ENCODE results near the gene THOC7. TPM values are rescaled to one million over a fixed set of nuclear protein-coding genes. Genes with fewer than 3 reads are reported as not detected.
A peak's percentile ranks its signal among the peaks of the same experiment; 100 is the strongest.

Gene THOC7
- 67.4 TPM for polyA plus RNA-seq

DNA sequence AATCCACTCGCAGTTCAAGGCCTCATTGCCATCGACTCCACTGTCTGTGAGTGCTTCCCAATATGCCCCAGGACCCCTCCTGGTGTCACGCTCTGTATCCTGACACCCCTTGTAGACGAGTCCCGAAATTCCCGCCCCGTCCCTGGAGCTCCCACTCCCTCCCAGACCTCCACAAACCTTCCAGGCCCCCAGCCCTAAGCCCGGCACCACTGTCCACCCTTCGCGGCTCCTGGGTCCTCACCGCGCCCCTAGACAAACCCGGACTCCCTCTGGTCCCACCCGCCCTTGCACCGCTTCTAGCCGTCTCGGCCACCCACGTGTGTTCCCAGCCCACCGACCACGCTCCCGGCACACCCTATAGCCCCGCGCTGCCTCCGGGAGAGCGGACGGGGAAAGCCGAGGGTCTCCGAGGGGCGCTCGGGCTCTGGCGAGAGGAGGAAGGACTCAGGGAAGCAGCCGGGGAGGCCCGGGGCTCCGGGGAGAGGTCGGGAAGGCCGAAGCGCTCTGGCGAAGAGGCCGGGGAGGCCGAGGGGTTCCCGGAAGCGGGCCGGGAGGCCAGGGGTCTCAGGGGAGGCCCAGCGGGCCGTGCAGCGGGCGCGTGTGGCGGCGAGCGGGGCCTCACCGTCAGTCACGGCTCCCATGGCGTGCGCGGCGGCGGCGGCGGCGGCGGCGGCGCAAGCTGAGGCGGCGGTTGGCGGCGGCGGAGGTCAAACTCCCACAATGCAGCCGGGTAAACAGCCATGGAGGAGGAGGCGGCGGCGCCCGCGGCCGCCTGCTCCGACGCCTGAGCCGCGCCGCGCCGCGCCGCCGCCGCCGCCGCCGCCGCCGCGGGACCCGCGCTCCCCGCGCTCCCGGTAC lies at the start of gene THOC7, which contains the start of gene ATXN7:
Gene THOC7 (minus strand): TSS at position 656 of the 858 bp plus-strand sequence. CDS start 15 bp downstream, at position 641.
Gene ATXN7 (plus strand): TSS at position 718 of the 858 bp plus-strand sequence. CDS start 48,732 bp downstream, outside the sequence.
- Mint-ChIP-seq H3K36me3 (no peaks in the 10 kb centered on the region), H3K27ac (peak within 1 kb of the TSS; percentile 91 to 98 (median 94)), H3K9me3 (no peaks in the 10 kb centered on the region), H3K4me3 (peak within 1 kb of the TSS; percentile 96 to 98 (median 97)), H3K4me1 (peaks cover 28 to 47% (median 38%) of the 10 kb centered on the region in 3 donors), H3K27me3 (no peaks in the 10 kb centered on the region)

DNA sequence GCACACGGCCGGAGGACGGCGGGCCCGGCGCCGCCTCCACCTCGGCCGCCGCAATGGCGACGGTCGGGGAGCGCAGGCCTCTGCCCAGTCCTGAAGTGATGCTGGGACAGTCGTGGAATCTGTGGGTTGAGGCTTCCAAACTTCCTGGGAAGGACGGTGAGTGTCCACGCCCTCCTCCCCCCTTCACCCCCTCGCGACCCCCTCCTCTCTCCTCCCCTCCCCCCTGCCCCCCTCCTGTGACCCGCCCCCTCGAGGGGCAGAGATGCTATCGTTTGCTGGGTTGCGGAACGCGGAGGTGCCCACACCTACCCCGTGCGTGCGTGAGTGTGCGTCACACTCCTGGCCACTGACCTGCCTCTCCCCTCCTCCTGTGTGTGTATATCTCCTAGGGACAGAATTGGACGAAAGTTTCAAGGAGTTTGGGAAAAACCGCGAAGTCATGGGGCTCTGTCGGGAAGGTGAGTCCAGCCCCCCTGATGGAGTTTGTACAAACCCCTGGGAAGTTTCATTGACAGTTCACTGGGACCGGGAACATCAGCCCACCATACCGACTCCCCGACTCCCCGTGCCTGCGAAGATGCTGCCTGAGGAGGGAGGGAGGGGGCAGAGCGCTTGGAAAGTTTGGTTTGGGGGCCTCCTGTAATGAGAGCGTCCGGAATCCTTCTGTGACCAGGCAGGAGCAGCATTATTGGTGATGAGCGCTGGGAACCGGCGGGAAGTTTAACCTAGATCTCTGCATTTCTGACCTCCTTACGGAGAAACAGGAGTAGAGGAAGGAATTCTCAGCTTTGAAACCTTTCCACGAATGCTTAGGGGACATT lies 49.4 kb upstream of the THOC7 start:
- H3K4me1 Mint-ChIP-seq = peaks cover 20 to 34% (median 27%) of the 10 kb centered on the region in 3 donors
- H3K27me3 Mint-ChIP-seq = no peaks in the 10 kb centered on the region
- H3K9me3 Mint-ChIP-seq = no peaks in the 10 kb centered on the region
- peaks cover 2% of the 10 kb centered on the region for H3K36me3 Mint-ChIP-seq
- peak overlapping the region; percentile 82 to 97 (median 92) for H3K4me3 Mint-ChIP-seq
- peak overlapping the region; percentile 50 to 87 (median 79) for H3K27ac Mint-ChIP-seq

DNA sequence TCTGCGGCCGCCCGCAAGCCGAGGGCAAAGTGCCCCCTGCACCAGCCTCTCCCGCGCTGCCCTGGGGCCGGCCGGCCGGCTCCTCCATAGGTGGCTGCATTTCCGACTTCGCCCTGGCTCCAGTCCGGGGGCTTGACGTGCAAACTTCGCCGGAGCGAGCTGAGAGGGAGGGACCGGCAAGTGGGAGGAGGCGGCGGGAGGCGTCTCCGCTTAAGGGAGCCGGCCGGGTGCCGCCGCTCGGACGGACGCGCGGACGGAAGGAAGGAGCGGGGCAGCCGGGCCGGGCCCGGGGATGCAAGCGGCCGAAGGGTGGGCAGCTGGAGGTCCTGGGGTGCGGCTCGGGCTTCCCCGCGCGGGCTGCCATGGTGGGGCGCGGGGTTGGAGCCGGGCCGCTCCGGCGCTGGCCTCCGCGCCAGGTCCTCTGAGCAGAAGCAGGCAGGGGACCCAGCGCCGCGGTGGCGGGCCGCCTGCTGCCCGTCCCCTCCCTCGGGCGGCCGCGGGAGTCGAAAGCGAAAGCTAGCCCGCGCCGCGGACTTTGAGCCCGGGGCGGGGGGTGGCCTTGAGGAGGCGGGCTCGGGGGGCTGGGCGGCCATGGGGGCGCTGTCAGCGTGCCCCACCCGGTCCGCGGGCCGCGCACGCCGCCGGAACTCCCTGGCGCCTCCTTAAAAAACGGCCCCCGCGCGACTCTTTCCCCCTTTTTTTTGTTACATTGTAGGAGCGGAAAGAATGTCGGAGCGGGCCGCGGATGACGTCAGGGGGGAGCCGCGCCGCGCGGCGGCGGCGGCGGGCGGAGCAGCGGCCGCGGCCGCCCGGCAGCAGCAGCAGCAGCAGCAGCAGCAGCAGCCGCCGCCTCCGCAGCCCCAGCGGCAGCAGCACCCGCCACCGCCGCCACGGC lies 48.5 kb upstream of the THOC7 start, which contains the start of gene SCAANT1:
Gene SCAANT1 (minus strand): TSS at position 511 of the 895 bp plus-strand sequence.
- H3K4me1 Mint-ChIP-seq = peaks cover 20 to 33% (median 27%) of the 10 kb centered on the region in 3 donors
- peak within 1 kb of the TSS; percentile 90 to 97 (median 95) for H3K4me3 Mint-ChIP-seq
- peak within 1 kb of the TSS; percentile 92 to 98 (median 96) for H3K27ac Mint-ChIP-seq

DNA sequence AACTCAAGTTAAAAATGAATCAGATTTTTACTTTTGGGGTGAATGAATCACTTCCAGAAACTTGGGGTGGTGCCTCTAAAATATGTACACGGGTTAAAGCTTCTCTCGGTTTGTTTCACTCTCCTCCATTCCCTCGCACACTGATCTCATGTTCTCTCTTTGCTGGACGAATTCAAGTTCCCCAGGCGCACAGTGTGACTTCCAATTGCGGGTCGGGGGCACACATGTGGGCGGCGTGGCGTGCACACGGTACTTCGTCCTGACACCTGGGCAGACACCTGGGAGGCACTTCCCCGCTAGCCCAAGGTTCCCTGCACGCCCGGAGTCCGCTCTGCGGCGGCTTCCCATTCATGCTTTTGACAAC lies 47.9 kb upstream of the THOC7 start:
- no peaks in the 10 kb centered on the region for H3K9me3 Mint-ChIP-seq
- peaks cover 2% of the 10 kb centered on the region for H3K36me3 Mint-ChIP-seq
- H3K4me1 Mint-ChIP-seq = peaks cover 20 to 31% (median 25%) of the 10 kb centered on the region in 3 donors
- no peaks in the 10 kb centered on the region for H3K27me3 Mint-ChIP-seq
- H3K4me3 Mint-ChIP-seq = peak overlapping the region; percentile 90 to 95 (median 95)
- H3K27ac Mint-ChIP-seq = peak overlapping the region; percentile 92 to 98 (median 96)

More for the DNA sequence above, 48.5 kb upstream of the THOC7 start, which contains the start of gene SCAANT1:
- Mint-ChIP-seq H3K9me3 (no peaks in the 10 kb centered on the region), H3K27me3 (no peaks in the 10 kb centered on the region), H3K36me3 (peaks cover 2% of the 10 kb centered on the region)

DNA sequence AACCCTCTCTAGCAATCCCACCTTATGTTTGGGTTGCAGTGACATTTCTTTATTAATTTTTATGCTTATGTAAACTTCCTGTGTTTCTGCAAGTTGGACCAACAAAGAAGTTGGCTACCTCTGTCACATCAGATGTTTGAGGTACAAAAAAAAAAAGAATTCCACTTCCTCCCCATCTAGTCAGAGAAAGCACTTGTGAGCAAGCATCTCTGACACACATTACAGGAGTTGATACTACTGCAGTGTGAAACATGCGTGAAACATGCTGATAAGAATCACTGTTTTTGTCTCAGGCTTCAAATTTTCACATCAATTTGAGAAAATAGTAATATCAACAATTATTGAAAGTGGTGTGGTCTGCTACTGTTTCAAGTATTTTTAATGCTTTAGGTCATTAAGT lies 47.3 kb upstream of the THOC7 start:
- H3K36me3 Mint-ChIP-seq = peaks cover 2% of the 10 kb centered on the region
- peak overlapping the region; percentile 90 to 95 (median 95) for H3K4me3 Mint-ChIP-seq
- H3K27ac Mint-ChIP-seq = peak overlapping the region; percentile 92 to 98 (median 96)
- H3K4me1 Mint-ChIP-seq = peaks cover 20 to 33% (median 23%) of the 10 kb centered on the region in 3 donors
- no peaks in the 10 kb centered on the region for H3K9me3 Mint-ChIP-seq
- no peaks in the 10 kb centered on the region for H3K27me3 Mint-ChIP-seq

DNA sequence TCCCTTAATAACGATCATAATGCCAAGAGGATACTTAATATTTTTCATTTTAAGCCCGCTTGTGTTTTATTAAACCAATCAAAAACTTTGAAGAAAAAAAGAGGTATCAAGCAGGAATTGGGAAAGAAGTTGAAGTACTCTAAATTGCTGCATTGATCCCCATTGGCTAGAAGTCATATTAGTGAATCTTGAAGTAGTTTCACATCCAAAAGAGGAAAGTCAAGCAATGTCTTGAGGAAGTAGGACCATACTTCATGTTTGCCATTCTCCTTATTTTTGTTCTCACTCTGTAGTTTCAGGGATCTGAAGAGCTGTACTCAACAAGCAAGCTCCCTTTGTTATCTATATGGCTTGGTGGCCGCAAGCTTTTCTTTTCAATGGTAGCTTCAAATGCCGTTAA lies 46.4 kb upstream of the THOC7 start:
- H3K4me3 Mint-ChIP-seq = peak overlapping the region in 3 of 4 donors; percentile 21 to 95 (median 47)
- no peaks in the 10 kb centered on the region for H3K9me3 Mint-ChIP-seq
- H3K36me3 Mint-ChIP-seq = peaks cover 1% of the 10 kb centered on the region
- H3K4me1 Mint-ChIP-seq = peaks cover 20 to 33% (median 23%) of the 10 kb centered on the region in 3 donors
- no peaks in the 10 kb centered on the region for H3K27me3 Mint-ChIP-seq
- H3K27ac Mint-ChIP-seq = peak overlapping the region in 2 of 3 donors; percentile 16 to 92

DNA sequence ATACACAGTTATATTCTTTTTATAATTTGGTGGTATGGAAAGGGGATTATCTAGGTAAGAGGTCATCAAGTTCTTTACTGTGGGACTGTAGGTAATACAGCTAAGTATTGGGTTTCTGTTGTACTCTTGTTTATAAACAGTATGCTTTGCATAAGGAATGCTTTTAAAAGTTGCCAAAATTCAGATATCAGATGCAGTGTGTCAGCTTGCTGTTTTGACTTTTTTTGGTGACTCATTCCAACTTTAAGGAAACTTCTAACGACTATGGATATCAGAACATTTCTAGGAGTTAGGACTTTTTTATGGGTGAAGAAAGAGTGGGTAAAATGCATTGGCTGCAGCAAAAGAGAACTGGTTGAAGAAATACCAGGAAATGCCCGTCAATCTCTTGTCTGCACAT lies 45.8 kb upstream of the THOC7 start:
- H3K27ac Mint-ChIP-seq = peak overlapping the region in 1 of 3 donors; percentile 92
- H3K36me3 Mint-ChIP-seq = peaks cover 3% of the 10 kb centered on the region
- H3K4me3 Mint-ChIP-seq = peak overlapping the region in 1 of 4 donors; percentile 95
- no peaks in the 10 kb centered on the region for H3K9me3 Mint-ChIP-seq
- peaks cover 21 to 33% (median 25%) of the 10 kb centered on the region in 3 donors for H3K4me1 Mint-ChIP-seq
- no peaks in the 10 kb centered on the region for H3K27me3 Mint-ChIP-seq

DNA sequence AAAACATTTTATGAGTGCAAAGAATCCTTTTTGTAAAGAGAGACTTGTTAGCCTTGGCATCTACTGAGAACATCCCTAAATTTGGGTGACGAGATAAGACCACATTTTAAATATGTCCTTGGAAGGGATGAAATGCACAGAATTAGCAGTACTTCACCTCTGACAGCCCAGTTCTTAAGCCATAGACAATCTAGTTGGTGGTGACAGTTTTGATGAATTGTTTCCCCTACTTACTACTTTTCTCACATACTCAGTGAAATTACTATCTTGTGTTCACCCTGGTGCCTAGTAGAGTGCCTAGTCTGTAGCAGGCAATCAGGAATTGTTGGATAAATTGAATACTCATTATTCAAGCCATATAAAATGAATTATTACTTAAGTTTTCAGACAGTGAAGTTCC lies 45.2 kb upstream of the THOC7 start:
- Mint-ChIP-seq H3K27me3 (no peaks in the 10 kb centered on the region), H3K4me3 (peak overlapping the region in 1 of 4 donors; percentile 31), H3K27ac (no peak overlapping the region), H3K36me3 (peaks cover 3% of the 10 kb centered on the region), H3K4me1 (peaks cover 21 to 29% (median 23%) of the 10 kb centered on the region in 3 donors), H3K9me3 (no peaks in the 10 kb centered on the region)

DNA sequence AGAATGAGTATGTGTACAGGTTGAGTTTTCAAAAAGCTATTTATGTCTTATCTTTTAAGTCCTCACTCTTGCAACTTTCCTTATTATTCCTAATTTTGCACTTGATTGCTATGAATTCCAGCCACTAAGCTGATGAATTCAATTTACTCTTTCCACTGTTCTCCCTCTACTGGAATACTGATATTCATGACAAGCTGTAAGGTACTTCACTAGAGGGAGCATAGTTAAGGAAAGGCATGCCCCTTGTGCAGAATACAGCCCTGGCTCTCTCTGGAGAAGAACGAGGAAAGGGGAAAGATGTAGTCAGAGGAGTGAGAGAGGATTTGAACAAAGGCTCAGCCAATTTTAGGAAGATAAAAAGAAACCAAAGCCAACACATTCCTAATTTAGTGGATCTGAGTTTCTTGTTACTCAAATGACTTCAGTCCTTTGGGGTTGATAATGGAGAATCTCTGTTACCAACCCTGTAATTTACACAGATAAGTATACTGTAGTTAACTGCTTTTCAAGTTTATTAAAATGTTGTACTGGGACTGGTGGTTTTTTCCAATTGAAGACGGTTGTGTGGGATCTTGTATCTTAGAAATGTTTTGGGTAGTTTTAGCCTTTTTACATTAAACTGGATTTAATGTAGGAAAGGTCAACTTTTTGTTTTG lies 44.6 kb upstream of the THOC7 start:
- peaks cover 16 to 25% (median 20%) of the 10 kb centered on the region in 3 donors for H3K4me1 Mint-ChIP-seq
- H3K27me3 Mint-ChIP-seq = no peaks in the 10 kb centered on the region
- peak overlapping the region in 1 of 4 donors; percentile 31 for H3K4me3 Mint-ChIP-seq
- H3K27ac Mint-ChIP-seq = peak overlapping the region in 1 of 3 donors; percentile 4
- H3K9me3 Mint-ChIP-seq = no peaks in the 10 kb centered on the region
- peaks cover 3% of the 10 kb centered on the region for H3K36me3 Mint-ChIP-seq

DNA sequence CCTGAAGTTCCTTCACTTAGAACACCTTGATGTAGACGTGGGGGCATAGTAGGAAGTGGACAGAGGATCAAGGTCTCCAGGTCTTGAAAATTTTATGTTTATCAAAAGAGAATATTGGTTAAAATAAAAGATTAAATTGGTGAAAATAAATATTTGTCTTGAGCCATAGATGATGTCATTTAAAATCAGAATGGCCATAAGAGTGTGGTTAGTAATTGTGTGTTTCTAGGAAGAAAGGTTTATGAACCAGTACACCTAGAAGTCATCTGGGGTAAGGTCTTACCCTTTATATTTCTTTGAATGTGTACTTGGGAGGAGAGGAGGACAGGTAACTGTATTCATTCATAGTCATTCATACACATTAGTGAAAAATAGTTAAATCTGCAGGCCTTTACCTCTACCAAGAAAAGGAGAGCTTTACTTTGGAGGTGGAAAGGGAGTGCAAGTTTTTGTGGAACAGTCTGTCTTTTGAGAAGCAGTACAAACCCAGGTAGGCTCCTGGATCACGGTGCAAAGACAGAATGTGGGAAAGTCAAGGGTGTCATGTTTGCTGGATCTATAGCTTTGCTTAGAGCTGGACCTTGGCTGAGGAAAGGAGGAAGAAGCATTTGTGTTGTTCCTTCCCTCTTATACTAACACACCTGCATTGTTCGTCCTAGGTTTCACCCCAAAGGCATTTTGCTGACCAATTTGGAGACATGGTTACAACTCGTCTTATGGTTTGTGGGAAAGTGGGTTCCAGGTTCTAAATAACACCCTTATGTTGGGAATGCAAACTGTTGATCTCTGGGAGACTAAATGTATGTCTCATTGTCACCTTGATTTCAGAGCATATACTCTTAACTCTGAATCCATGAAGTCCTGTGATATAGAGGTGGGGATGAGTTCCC lies 42.4 kb upstream of the THOC7 start:
- Mint-ChIP-seq H3K36me3 (peaks cover 8% of the 10 kb centered on the region), H3K27me3 (no peaks in the 10 kb centered on the region), H3K9me3 (no peaks in the 10 kb centered on the region), H3K27ac (peak overlapping the region in 1 of 3 donors; percentile 59), H3K4me1 (peaks cover 11 to 16% (median 12%) of the 10 kb centered on the region in 3 donors), H3K4me3 (no peak overlapping the region)

DNA sequence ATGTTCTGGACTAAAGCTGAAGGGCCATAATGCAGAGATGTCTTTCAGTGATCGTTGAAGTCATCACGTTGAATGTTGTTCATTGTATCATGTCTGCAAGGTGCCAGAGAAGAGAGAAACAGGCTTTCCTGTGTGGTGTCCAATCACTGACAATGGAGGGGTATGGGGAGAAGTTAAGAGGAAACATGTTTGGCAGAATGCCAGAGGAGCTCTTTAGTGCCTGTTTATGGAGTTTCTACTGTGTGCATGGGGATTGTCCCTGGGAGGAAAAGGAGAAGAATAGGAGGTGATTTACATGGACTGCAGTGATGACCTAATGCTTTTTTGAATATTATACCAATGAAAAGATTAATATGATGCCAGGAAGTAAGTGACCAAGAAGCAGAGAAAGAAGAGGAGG lies 36.9 kb upstream of the THOC7 start:
- no peak overlapping the region for H3K4me3 Mint-ChIP-seq
- peaks cover 10% of the 10 kb centered on the region for H3K36me3 Mint-ChIP-seq
- H3K27me3 Mint-ChIP-seq = no peaks in the 10 kb centered on the region
- H3K9me3 Mint-ChIP-seq = peaks cover 0 to 3% (median 0%) of the 10 kb centered on the region in 3 donors
- peak overlapping the region in 1 of 3 donors; percentile 46 for H3K27ac Mint-ChIP-seq
- peaks cover 19 to 26% (median 22%) of the 10 kb centered on the region in 3 donors for H3K4me1 Mint-ChIP-seq

DNA sequence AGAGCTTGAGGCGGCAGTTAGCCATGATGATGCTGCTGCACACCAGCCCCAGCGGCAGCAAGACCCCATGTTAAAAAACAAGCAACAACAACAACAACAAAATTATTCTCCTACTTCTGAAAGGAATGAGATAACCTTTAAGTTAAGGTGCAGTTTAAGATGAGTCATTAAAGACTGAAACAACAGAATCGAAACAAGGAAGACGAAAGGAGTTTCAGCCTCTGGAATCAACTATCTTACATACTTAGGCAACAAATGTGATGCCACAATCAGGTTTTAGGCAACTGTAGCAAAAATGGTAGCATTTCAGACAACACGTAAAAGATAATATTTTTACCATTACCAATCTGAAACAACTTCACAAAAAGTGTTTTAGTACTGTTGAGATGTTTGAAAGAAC lies 36.4 kb upstream of the THOC7 start:
- Mint-ChIP-seq H3K27me3 (no peaks in the 10 kb centered on the region), H3K4me1 (peaks cover 23 to 31% (median 26%) of the 10 kb centered on the region in 3 donors), H3K4me3 (no peak overlapping the region), H3K36me3 (peaks cover 10% of the 10 kb centered on the region), H3K27ac (no peak overlapping the region), H3K9me3 (peaks cover 0 to 3% (median 0%) of the 10 kb centered on the region in 3 donors)

Measured in IgD-negative memory B cell (primary cell).